GM21737 (cell line): ENCODE measurements around the gene KRTAP10-10.
"Not testable (repeated sequence)": the region's sequence is repeated elsewhere in the genome, so short reads cannot be mapped to it uniquely, and the experiment has no call there.

Experiments used
- ATAC-seq: cut with Tn5 transposase; IDR thresholded peaks from one replicate; pipeline ENCODE4 v1.9.1; 2021; ENCODE audit warnings: mild to moderate bottlenecking, moderate library complexity; ENCODE audit not compliant: unreplicated experiment

KRTAP10-10 gene

DNA sequence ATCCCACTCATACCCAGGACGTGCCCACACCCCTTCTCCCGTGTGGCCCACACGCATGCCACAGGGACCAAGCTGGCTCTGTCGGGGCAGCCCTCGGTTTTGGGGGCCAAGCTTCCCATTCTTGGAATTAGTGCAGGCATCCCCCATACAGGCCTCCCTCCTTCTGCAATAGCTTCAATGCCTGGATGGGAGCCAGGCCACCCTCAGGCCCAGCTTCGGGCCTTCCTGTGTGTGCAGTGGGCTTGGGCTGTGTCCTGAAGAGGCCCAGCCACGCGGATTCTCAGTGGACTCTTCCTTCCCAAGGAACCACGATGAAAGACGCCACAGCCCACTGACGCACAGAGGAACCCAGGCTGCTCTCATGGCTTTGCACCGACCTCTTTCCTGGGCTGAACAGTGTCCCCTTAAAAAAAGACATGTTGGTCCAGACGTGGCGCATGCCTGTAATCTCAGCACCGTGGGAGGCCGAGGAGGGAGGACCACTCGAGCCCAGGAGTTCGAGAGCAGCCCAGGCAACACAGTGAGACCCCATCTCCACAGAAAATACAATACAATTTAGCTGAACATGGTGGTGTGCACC lies 12.5 kb downstream of the KRTAP10-10 start:
- no peak for ATAC-seq

DNA sequence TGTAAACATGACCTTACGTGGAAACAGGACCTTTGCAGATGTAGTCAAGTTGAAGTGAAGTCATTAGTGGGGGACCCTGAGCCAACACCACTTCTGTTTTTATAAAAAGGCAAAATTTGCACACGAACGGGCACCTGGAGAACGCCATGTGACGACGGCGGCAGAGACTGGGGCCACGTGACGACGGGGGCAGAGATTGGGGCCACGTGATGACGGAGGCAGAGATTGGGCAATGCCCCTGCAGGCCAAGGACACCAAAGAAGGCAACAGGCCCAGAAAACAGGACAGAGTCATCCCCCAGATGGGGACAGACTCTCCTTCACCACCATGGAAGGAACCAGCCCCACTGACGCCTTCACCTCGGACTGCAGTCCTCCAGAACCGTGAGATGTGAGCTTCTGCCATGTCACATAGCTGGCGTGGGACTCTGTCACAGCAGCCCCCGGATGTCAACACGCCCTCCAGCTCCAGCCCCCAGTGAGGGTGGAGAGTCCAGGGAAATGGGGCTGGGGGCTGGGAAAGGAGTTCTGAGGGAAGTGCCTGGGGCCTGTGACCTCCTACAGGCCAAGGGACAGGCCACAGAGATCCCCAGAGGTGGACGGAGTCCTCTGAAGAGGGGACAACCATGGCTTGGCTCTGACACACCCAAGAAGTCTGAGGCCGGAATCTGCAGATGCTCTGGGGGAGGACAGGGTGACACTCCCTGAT lies 13.3 kb downstream of the KRTAP10-10 start:
- ATAC-seq: no peak

DNA sequence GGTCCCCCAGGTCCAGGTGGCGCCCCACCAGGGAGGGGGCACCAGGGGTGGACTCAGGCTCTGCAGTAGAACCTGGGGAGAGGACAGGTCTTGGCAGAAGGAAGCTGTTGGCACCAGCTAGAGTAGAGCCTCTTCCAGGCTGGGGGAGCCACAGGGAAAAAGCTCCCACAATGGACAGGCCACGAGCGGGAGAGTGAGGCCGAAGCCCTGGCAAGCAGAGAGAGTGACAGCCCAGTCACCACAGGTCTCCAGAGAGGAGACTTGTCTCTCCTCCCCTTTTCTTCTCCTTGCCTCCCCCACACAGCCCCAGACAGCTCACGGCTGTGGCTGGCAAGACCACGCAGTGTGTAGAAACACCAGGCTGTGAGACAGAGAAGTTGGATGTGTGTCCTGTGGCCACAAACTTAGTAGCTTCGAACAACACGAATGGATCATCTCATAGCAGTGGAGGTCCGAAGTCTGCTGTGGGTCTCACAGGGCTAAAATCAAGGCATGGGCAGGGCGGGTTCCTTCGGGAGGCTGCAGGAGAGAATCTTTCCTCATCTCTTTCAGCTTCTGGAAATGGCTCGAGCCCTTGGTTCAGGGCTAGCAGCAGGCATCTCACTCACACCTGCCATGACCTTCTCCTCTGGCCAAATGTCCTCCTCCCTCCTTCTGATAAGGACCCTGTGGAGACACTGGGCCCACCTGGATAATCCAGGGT lies 14.0 kb downstream of the KRTAP10-10 start:
- no peak for ATAC-seq

DNA sequence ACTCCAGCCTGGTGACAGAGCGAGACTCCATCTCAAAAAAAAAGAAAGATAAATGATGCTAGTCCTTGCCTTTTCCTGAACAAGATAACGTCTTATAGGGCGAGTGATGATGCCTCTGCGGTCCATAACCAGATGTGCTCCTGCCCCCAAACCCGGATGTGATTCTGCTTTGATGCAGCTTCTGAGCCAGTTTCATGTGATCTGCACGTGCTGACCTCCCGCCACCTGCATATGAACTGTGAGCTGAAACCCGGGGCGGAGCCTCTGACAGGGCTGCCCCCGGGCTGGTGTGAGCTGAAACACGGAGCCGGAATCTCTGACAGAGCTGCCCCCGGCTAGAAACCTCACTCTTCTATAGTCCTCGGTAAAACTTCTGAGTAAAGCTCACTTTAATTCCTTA lies 16.0 kb downstream of the KRTAP10-10 start:
- ATAC-seq: no peak

DNA sequence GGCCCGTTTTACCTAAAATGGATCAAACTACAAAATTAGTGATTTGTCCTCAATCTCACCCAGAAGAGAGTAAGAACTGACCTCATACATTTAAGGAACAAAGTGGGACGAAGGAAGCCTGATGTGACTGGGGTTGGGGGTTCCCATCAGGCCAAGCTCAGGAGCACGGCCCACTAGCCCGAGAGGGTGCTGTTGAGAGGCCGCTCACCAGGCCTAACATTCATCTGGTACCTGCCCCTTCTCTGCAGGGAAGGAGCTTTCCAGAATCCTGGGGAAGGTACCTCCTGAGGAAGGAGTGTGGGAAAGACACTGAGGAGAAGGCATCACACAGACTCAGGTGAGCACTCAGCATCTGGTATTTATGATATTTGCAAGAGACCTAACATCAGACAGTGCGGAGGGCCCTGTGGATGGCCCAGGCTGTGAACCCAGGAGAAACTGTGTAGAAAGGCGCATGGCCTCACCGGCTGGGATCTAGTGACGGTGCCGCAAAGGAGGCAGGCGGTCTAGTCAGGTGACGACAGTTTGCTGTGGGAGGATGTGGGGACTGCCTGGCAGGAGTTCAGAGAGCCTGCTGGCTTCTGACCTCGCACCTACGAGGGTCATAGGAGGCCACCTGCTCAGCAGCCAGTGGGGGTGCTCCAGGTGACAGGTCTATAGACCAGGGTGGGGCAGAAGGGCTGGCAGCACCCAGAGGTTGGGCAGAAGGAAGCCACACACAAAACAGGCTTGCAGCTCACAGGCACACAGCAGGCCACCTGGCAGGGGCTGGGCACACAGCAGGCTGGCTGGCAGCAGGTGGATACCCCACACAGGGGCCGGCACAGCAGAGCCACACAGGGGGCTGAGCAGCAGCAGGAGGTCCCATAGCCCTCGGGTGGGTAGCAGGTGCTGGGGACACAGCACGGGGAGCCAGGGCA lies 16.8 kb downstream of the KRTAP10-10 start:
- no peak for ATAC-seq

DNA sequence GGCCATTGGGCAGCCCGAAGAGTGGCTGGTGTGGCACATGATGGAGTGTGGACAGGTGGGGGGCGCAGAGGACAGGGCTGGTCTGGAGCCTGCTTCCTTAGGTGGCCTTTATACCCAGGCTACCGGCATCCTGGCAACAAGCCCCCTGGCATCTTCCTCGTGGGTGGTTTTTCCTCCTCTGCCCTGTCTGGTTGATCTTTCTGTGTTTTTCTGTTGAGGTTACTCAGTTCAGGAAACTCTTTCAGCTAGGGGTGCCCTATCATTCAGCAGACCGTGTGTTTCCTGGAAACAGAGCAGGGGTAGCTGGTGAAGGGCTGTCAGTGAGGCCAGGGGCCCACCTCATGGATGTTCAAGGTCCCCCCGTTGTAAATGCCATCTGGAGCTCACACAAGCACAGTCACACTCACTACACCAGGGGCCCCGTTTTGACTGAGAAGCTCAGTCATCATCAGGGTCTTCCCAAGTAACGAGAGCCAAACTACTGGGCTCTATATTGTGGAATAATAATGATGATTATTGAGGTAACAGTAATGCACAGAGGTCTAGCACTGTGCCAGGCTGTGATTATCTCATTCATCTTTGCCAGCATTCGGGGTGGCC lies 17.5 kb downstream of the KRTAP10-10 start, which contains the start of gene KRTAP12-4:
Gene KRTAP12-4 (minus strand): TSS at position 84 of the 600 bp plus-strand sequence. CDS start 45 bp downstream, at position 39.
- no peak for ATAC-seq

DNA sequence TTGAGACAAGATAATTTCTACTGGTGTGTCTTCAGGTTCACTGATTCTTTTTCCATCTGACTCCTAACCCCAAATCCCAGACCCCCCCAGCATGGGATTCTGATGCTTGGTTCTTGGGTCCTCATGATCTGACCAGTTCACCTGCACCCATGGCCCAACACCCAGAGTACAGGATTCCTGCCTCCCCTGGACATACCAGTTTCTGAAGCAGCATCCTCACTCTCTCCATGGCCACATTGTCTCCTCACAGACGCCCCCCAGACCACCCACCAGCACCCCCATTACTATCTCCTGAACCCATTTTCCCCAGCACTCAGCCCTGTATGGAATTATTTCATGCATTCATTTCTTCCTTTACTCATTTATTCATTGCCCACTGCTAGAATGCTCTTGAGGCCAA lies 19.7 kb downstream of the KRTAP10-10 start:
- no peak for ATAC-seq

DNA sequence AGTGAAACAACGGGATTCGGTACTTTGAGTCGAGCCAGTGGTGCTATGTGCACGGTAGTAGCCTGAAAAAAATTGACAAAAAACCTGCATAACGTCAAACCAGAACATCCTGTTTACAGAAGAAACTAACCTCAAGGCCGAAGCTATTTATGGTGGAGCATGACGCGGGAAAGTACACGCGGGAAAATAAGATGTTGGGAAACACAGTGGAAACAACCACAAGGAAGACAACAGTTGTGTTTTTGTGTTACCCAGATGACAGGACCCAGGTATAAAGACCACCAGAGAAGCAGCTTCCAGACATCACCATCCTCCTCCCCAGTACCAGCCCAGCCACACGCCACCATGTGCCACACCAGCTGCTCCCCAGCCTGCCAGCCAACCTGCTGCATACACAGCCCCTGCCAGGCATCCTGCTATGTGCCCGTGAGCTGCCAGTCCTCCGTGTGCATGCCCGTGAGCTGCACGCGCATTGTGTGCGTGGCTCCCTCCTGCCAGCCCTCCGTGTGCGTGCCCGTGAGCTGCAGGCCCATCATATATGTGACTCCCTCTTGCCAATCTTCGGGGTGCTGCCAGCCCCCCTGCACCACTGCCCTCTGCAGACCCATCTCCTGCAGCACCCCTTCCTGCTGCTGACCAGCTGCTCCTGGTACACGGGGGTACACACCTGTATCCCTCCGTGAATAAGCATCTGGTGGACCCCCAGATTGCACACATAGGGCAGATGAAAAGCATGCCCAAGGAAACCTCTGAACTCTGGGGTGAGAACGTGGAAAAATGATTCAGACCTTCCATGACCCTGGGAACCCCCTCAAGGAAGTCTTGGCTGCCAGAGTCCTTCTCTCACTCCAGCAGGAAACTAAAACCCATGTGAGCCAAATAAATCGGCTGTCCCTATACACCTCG lies 20.7 kb downstream of the KRTAP10-10 start, which contains the start of gene KRTAP12-3:
Gene KRTAP12-3 (plus strand): TSS at position 298 of the 906 bp plus-strand sequence. CDS start 48 bp downstream, at position 346.
- no peak for ATAC-seq

DNA sequence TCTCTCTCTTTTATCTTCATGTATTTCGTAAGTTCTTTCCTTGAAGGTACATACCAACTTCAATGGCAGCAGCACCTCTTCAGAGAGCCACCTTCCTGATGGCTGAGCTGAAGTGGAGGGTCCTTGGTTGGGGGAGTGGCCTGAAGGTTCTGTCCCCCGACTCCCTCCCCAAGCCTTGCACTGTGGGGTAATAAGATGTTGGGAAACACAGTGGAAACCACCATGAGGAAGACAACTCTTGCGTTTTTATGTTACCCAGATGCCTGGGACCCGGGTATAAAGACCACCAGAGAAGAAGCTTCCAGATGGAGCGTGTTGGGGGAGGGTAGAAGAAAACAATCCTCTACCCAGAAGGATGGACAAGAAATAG lies 21.4 kb downstream of the KRTAP10-10 start:
- ATAC-seq: no peak

DNA sequence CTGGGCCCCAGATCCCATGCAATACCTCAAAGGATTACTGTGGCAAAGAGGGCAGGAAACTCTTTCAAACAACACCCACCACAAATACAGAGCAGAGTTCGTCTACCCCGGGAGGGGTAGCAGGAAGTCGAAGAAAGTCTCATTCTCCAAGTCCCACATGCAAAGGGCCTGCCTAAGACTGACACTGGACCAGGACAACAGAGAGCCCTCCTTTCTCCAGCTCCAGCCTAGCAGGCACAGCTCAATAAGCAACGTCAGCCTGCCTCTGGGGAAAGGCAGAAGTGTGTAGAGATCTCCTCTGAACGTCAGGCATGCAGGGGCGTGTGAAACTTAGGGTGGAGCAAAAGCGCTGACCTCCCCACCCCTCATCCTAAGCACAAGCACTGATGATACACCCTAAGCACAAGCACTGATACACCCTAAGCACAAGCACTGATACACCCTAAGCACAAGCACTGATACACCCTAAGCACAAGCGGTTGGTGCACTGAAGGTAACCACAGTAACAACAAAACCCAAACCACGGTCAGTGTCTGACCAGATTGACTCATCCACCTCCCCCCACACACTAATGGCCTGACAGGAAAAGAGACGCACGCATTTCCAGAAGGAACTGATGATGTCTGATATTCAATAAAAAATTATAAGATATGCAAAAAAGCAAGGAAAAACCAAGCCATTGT lies 21.9 kb downstream of the KRTAP10-10 start:
- ATAC-seq: no peak

DNA sequence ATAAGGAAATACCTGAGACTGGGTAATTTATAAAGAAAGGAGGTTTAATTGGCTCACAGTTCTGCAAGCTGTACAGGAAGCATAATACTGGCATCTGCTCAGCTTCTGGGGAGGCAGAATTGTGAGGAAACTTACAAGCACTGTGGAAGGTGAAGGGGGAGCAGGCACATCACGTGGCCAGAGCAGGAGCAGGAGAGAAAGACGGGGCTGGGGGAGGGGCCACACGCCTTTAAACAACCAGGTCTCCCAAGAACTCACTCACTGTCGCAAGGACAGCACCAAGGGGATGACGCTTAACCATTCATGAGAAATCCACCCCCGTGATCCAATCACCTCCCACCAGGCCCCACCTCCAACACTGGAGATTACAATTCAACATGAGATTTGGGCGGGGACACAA lies 24.4 kb downstream of the KRTAP10-10 start:
- not testable (repeated sequence) for ATAC-seq

DNA sequence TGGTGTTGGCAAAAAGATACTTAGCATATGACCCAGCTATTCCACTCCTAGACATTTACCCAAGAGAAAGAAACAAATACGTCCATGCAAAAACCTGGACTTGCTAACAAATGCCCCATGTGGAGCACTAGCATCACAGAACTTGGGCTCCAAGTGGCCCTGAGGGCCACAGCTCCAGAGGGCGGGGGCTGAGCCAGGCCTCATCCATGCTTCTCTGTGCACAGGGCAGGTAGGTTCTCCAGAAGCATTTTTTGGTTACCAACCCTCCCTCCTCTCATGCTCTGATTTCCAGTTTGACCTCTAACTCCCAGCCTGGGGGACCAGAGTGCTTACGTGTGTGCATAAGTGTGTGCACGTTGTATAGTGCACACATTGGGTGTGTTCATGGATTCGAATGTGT lies 27.5 kb downstream of the KRTAP10-10 start:
- ATAC-seq: no peak

DNA sequence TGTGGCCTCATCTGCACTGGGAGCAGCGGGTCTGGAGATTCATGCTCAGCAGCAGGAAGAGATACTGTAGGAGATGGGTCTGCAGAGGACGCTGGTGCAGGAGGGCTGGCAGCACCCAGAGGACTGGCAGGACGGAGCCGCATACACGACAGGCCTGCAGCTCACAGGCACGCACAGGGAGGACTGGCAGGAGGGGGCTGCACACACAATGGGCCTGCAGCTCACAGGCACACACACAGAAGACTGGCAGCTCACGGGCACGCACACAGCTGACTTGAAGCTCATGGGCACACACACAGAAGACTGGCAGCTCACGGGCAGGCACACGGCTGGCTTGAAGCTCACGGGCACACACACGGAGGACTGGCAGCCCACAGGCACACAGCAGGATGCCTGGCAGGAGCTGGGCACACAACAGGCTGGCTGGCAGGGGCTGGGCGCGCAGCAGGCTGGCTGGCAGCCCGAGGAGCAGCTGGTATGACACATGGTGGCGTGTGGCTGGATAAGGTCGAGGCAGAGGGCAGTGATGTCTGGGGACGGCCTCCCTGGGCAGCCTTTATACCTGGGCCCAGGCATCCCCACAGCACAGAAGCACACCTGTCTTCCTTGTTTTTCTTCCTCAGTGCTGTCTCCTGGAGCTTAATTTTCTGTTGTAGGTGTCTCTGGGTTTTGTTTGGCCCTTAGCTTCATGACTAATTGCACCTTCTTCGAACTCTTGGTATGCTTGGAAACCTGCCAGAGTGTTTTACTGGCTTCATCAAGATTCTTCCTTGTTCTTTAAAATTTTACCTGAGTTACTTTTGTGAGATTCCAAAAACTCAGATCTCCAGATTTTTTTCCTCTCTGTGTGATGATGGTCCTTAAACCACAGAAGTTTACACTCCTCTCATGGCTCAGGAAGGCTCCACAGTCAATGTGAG lies 29.5 kb downstream of the KRTAP10-10 start, which contains the start of gene KRTAP12-2:
Gene KRTAP12-2 (minus strand): TSS at position 527 of the 920 bp plus-strand sequence. CDS start 41 bp downstream, at position 486.
- no peak for ATAC-seq

DNA sequence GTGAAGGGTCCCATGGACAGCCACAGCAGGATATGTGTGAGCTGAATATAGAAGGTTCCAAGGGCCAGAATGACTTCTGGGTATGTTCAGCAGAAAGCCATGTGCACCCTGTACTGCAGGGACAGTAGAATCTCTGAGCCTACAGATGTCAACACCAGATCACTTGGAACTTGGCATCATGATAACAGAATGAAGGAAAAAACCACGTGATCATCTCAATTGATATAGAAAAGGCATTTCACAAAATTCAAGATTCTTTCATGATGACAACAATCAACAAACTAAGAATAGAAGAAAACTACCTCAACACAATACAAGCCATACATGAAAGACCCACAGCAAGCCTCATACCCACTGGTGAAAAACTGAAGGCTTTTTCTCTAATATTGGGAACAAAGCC lies 30.5 kb downstream of the KRTAP10-10 start:
- ATAC-seq: no peak

DNA sequence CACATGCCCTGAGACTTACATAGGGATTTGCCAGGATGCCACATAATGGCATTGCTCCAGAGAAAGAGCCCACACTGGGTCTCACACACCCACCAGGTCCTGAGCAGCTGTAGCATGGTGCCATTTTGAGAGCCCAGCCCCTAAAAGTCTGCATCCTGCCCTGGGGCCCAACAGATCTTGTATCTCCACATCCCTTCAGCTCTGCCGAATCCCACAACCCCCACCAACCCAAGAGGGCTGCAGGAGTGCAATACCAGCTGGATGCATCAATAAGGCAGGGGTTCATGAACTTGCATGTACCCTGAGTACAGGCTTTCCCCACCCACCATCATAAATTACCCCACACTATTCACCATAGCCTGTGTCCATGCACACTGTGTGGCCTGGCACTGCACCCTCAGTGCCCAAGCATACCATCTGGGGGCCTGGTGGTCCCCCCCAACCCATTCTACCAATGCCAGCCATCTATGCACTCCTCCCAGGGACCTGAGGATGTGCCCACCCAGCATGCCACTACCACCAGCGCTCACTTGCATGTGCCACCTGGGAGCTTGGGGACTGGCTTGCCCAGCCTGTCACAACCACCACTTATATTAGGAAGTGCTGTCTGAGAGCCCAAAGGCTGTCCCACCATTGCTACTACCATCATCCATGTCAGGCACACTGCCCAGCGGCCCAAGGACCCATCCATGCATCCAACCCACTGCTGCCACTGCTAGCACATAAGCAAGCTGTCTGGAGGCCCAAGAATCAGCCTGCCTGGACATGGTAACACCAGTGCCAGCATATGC lies 33.7 kb downstream of the KRTAP10-10 start:
- ATAC-seq: no peak

DNA sequence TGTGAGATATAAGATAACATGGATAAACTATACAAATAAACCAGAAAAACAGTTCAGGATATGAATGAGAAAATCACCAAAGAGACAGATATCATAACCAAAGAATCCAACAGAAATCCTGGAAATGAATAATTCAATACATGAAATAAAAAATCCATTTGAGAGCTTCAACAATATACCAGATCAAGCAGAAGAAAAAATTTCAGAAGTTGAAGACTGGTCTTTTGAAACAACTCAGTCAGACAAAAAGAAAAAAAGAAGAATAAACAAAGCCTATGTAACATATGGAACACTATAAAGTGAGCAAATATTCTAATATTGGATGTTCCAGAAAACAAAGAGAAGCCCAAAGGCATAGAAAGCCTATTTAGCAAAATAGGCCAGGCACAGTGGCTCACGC lies 34.8 kb downstream of the KRTAP10-10 start:
- no peak for ATAC-seq

DNA sequence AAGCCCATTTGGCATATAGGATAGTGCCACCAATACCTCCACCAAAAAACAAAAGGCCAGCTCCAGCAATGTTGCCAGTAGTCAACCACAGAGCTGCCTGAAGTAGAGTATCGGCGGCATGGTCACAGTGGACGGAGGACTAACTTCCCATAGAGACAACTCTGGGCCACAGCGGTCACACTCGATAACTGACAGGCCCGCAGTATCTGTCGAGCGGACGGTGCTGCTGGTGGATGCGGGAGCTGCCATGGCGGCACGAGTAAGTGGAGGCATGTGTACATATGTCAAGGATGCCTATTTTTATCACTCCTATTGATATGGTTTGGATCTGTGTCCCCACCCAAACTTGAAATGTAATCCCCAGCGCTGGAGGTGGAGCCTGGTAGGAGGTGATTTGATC lies 40.7 kb downstream of the KRTAP10-10 start:
- ATAC-seq: no peak
